Mucosa of descending colon (tissue), 3 donors: ENCODE results near the gene CABP4. TPM values are rescaled to one million over a fixed set of nuclear protein-coding genes. Genes with fewer than 3 reads are reported as not detected.

Experiments used
- ATAC-seq: fragments of 200-7000 bp; cut with Tn5 transposase; one replicate; pipeline ENCODE4 v1.9.1; 2020; ENCODE audit warnings: mild to moderate bottlenecking, moderate library complexity
- DNase-seq, 3 donors: peaks; one replicate each; pipeline ENCODE4 v3.0.0-alpha.2; 2020
- H3K36me3 ChIP-seq: fragments of 200-600 bp; one replicate; pipeline ENCODE4 v1.8.0; 2021; ENCODE audit warnings: low read depth, mild to moderate bottlenecking
- H3K4me1 ChIP-seq: fragments of 200-600 bp; one replicate; pipeline ENCODE4 v1.8.0; 2021; ENCODE audit warnings: low read depth, mild to moderate bottlenecking
- H3K4me3 ChIP-seq: fragments of 200-600 bp; one replicate; pipeline ENCODE4 v1.8.0; 2021; ENCODE audit warnings: mild to moderate bottlenecking
- H3K9me3 ChIP-seq: fragments of 200-600 bp; one replicate; pipeline ENCODE4 v1.8.0; 2021; ENCODE audit warnings: mild to moderate bottlenecking
- intact Hi-C, 2 donors: fragments of 100-400 bp; cut with DNase I in 1 of 2; cut with micrococcal nuclease in 1 of 2; formaldehyde crosslinking; loops; one replicate each; pipeline versions ENCODE4 v1.11.0 to v1.11.1; 2022; cut with DNase I, micrococcal nuclease
- total RNA-seq, 3 donors: library from RNA; stranded (reverse); fragmentation: NEBNext Ultra II Directional in 2 of 3; extraction: Animal tissue kit (Norgen Biotek cat#: 25700) in 2 of 3; gene quantifications; one replicate each; pipeline versions ENCODE4 v1.2.1 to v1.2.4, GENCODE V29; 2021 to 2023
- TF ChIP-seq, protein P1 (sequence below): fragments of 200-600 bp; IDR thresholded peaks from one replicate; pipeline ENCODE4 v1.8.0; 2022; ENCODE audit warnings: antibody characterized with exemption, mild to moderate bottlenecking
- donor health status: DM: no; HTN: no; CAD: no; lungs with moderate emphysema.
- donor health status: DM: no; HTN: no; CAD: no.
- donor health status: DM: no; HTN: yes; CAD: no.

The CABP4 gene
- total RNA-seq, 3 donors from 2014 or later = 0.95 to 1.9 (median 1.2) TPM

DNA sequence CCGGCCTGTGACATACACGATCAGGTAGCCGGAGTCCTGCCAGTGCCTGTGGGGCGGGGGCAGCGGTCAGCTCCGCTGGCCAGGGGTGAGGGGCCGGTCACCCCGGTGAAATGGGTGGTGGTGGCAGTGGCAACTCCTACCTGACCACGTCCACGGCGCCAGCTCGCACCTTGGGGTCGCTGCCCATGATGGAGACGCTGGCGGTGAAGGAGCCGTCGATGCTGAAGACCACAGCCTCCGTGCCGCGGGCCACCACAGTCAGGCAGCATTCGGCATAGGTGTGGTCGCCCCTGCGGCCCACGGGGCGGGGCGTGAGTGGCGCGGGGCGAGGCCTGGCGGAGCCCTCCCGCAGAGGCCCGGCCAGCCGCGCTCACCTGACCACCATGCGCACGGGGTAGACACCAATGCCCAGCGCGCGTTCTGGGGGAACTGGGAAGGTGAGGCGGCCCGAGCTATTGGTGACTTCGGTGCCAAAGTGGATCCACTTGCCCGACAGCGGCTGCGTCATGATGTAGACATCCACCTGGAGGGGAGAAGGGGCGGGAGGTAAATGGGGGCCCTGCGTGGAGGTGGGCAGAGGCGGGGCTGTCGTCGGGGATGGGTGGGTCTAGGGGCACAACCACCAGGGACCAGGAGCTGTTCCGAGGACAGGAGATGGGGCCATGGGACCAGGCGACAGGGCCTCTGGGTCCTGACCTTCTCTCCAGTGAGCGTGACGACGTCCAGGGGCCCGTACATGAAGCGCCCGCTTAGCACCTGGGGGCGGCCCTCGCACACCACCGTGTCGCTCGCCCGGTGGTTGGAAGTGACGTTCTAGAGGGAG is 38.6 kb downstream of the CABP4 start:
- Histone ChIP-seq H3K4me3 (no peak overlapping the region), H3K36me3 (peaks cover 3% of the 10 kb centered on the region), H3K4me1 (peaks cover 6% of the 10 kb centered on the region), H3K9me3 (no peaks in the 10 kb centered on the region)
- intact Hi-C loops = no loop called here
- DNase-seq (peak in 1 of 3 donors; percentile 57), ATAC-seq (no peak)
- TF ChIP-seq, protein P1, sequence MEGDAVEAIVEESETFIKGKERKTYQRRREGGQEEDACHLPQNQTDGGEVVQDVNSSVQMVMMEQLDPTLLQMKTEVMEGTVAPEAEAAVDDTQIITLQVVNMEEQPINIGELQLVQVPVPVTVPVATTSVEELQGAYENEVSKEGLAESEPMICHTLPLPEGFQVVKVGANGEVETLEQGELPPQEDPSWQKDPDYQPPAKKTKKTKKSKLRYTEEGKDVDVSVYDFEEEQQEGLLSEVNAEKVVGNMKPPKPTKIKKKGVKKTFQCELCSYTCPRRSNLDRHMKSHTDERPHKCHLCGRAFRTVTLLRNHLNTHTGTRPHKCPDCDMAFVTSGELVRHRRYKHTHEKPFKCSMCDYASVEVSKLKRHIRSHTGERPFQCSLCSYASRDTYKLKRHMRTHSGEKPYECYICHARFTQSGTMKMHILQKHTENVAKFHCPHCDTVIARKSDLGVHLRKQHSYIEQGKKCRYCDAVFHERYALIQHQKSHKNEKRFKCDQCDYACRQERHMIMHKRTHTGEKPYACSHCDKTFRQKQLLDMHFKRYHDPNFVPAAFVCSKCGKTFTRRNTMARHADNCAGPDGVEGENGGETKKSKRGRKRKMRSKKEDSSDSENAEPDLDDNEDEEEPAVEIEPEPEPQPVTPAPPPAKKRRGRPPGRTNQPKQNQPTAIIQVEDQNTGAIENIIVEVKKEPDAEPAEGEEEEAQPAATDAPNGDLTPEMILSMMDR = no peak

DNA sequence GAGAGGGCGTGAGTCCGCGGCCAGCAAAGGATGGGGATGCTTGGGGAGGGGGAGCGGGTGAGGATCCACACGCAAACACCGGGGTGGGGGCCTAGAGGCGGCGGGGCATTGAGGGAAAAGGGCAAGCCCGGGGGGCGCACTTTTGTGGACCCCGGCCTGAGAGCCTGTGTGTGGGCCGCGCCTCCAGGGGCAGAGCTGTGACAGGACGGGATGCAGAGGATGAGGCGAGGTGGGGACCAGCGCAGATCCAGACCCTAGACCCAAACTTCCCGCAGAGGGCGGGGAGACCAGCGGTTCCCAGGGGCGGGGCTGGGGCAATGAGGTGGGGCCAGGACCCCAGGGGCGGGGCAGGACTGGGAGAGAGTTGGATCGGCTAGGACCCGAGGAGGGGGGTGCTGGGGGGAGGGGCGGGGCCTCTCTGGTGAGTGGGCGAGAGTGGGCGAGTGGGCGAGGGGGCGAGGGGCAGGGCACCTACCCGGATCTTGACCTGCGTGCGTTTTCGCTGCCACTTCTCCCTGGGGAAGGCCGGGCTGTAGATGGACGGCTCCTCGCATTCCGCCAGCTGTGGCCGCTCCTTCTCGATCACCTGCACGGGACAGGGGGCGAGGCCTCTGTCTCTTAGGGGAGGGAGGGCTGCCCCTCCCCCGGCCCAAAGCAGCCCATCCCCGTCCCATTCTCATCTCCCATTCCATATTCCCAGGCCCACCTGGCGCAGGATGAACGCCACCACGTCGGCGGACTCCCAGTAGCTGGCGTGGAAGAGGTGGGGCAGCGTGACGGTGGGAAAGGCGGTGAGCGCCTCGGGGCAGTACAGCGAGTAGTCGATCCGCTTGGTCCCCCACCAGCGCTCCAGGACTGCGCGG is 39.4 kb downstream of the CABP4 start:
- H3K4me1 ChIP-seq = no peaks in the 10 kb centered on the region
- ATAC-seq (no peak), DNase-seq (peak in 1 of 3 donors; percentile 51)
- H3K4me3 ChIP-seq = no peak overlapping the region
- TF ChIP-seq, protein P1 = no peak
- H3K9me3 ChIP-seq = no peaks in the 10 kb centered on the region
- intact Hi-C loops = no loop called here
- peaks cover 3% of the 10 kb centered on the region for H3K36me3 ChIP-seq

DNA sequence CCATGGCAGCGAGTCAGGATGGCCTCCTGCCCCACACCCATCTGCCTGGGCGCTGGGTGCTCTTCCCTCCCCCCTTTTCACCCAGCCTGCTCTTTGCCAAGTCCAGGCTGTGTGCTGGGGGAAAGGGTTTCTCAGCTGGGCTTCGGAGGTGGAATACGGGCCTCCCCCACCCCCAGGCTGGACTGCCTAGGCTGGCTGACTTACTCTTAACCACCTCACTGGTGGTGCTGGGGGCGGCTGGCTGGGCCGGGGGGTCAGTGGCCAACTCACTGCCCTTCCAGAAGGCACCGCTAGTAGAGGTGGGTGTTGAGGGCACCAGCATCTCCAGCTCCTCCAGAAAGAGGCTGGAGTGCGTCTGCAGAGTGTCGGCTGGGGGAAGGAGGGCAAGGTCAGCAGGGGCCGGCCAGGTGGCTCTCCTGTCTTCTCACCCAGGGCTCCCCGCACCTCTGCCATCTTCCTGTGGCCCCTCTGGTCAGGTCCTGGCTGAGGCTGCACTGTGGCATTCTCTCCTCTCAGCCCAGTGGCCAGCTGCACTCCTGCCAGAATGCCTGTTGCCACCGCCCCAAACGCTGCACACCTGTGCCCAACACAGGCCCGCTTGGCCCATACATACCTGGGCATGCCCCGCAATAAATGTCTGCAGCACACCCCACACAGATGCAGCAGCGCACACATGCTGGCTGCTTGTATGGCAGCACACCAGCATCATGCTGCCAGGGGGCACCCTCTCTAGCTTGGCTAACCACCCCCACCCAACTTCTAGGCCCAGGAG is 40.3 kb downstream of the CABP4 start:
- ATAC-seq (no peak), DNase-seq (peak in 1 of 3 donors; percentile 45)
- Histone ChIP-seq H3K4me1 (no peaks in the 10 kb centered on the region), H3K36me3 (peaks cover 3% of the 10 kb centered on the region), H3K4me3 (no peak overlapping the region), H3K9me3 (no peaks in the 10 kb centered on the region)
- TF ChIP-seq, protein P1 = no peak
- intact Hi-C loops = no loop called here

DNA sequence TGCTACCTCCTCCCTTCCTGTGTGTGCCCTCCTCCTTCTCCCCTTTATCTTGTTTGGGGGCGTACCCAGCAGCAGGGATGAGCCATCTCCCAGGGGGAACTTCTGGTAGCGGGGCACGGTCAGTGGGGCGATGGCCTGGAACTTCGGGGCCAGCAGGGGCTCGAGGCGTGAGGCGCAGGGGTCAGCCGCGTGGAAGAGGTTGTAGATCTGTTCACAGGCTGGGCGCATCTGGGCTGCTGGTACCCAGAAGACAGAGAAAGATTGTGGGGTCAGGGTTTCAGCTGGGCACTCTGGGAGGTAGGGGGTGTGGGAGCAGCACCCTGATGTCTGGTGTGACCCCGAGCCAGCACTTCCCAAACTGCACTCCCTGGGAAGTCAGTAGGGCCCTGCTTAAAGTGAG is 41.0 kb downstream of the CABP4 start:
- Histone ChIP-seq H3K9me3 (no peaks in the 10 kb centered on the region), H3K4me3 (no peak overlapping the region), H3K36me3 (peaks cover 3% of the 10 kb centered on the region), H3K4me1 (no peaks in the 10 kb centered on the region)
- intact Hi-C loops = no loop called here
- ATAC-seq (no peak), DNase-seq (peak in 1 of 3 donors; percentile 44)
- TF ChIP-seq, protein P1 = no peak

DNA sequence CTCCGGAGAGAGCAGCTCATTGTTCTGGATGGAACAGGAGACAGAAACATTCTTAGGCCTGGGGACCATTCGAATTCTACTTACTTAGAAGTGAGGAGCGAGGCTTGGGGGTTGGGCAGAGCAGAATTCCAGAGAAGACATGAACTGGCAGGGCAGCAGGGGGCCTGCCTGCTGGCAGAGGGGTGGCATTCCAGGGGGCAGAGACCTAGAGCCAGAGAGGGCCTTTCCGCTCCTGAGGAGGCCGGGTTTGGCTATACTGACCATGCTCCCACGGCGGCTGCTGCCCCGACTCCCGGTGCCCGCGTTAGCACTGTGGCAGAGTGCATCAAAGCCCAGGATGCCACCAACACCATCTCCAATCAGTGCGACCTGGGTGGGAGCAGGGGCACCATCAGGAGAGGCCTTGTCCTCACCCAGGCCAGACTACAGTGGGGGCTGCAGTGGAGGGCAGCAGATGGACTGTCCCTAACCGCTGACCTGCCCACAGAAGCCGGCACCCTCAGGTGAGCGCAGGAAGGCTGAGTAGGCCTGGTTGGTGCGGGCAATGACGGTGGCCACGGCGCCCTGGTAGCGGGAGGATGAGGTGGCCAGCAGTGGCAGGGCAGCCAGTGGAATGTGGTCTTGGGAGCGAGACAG is 42.6 kb downstream of the CABP4 start:
- peaks cover 3% of the 10 kb centered on the region for H3K36me3 ChIP-seq
- TF ChIP-seq, protein P1 = no peak
- no peaks in the 10 kb centered on the region for H3K4me1 ChIP-seq
- no peak overlapping the region for H3K4me3 ChIP-seq
- intact Hi-C loops = no loop called here
- ATAC-seq (no peak), DNase-seq (peak in 1 of 3 donors; percentile 46)
- H3K9me3 ChIP-seq = no peaks in the 10 kb centered on the region
